Left lung (tissue), 10 donors: ENCODE data around the gene PSMA5. TPM values are rescaled to one million over a fixed set of nuclear protein-coding genes. Genes with fewer than 3 reads are reported as not detected.

Experiments used
- ATAC-seq: fragments of 200-7000 bp; cut with Tn5 transposase; one replicate; pipeline ENCODE4 v1.9.1; 2020; ENCODE audit warnings: moderate library complexity
- DNase-seq, 4 donors: peaks; one replicate each; pipeline ENCODE4 v3.0.0-alpha.2; 2013 to 2020
- H3K27ac ChIP-seq, 2 donors: fragments of 200-600 bp; sonication (generic) in 1 of 2; one replicate each; pipeline versions ENCODE4 v1.5.0 to v1.8.0; 2020 to 2021
- H3K27me3 ChIP-seq, 2 donors: fragments of 200-600 bp; sonication (generic) in 1 of 2; one replicate each; pipeline versions ENCODE4 v1.5.0 to v1.8.0; 2020 to 2021
- H3K36me3 ChIP-seq, 2 donors: fragments of 200-600 bp; sonication (generic) in 1 of 2; one replicate each; pipeline versions ENCODE4 v1.5.0 to v1.8.0; 2020 to 2021
- H3K4me1 ChIP-seq, 2 donors: fragments of 200-600 bp; one replicate each; pipeline ENCODE4 v1.8.0; 2021
- H3K4me3 ChIP-seq, 2 donors: fragments of 200-600 bp; sonication (generic) in 1 of 2; one replicate each; pipeline versions ENCODE4 v1.5.0 to v1.8.0; 2020 to 2021; ENCODE audit warnings: mild to moderate bottlenecking in 1 of 2
- H3K9me3 ChIP-seq, 2 donors: fragments of 200-600 bp; sonication (generic) in 1 of 2; one replicate each; pipeline versions ENCODE4 v1.5.0 to v1.8.0; 2020 to 2021
- intact Hi-C, 2 donors: fragments of 100-400 bp; cut with DNase I; formaldehyde crosslinking; loops; one replicate each; pipeline versions ENCODE4 v1.11.2 to v1.14.2; 2022
- polyA plus RNA-seq, 6 donors: library from polyadenylated mRNA; unstranded; fragments of 120-200 nt; gene quantifications; one replicate each; pipeline ENCODE4 v1.2.1, GENCODE V29; 2013; ENCODE audit not compliant: insufficient read length in 6 of 6
- total RNA-seq, 2 donors: library from RNA; stranded (reverse); fragmentation: NEBNext Ultra II Directional; extraction: Animal tissue kit (Norgen Biotek cat#: 25700); gene quantifications; one replicate each; pipeline ENCODE4 v1.2.1, GENCODE V29; 2021
- TF ChIP-seq, protein P1 (sequence below), 2 donors: fragments of 200-600 bp; sonication (generic) in 1 of 2; IDR thresholded peaks; one replicate each; pipeline versions ENCODE4 v1.5.0 to v1.8.0; 2021; ENCODE audit warnings: antibody characterized with exemption in 2 of 2
- donor health status: DM: no; HTN: yes; CAD: no.
- donor health status: DM: no; HTN: no; CAD: no.

PSMA5 gene
- total and polyA plus RNA-seq, 8 donors = 62.2 to 94.7 (median 88.3) TPM

GRCh38 chr1:109433322-109433721, 7.1 kb upstream of the PSMA5 start:
- no peak overlapping the region for H3K27ac ChIP-seq
- H3K4me3 ChIP-seq = no peak overlapping the region
- no peaks in the 10 kb centered on the region for H3K27me3 ChIP-seq
- H3K9me3 ChIP-seq = no peaks in the 10 kb centered on the region
- H3K4me1 ChIP-seq = no peaks in the 10 kb centered on the region
- no peaks in the 10 kb centered on the region for H3K36me3 ChIP-seq
- intact Hi-C loops = no loop called here
- TF ChIP-seq, protein P1, sequence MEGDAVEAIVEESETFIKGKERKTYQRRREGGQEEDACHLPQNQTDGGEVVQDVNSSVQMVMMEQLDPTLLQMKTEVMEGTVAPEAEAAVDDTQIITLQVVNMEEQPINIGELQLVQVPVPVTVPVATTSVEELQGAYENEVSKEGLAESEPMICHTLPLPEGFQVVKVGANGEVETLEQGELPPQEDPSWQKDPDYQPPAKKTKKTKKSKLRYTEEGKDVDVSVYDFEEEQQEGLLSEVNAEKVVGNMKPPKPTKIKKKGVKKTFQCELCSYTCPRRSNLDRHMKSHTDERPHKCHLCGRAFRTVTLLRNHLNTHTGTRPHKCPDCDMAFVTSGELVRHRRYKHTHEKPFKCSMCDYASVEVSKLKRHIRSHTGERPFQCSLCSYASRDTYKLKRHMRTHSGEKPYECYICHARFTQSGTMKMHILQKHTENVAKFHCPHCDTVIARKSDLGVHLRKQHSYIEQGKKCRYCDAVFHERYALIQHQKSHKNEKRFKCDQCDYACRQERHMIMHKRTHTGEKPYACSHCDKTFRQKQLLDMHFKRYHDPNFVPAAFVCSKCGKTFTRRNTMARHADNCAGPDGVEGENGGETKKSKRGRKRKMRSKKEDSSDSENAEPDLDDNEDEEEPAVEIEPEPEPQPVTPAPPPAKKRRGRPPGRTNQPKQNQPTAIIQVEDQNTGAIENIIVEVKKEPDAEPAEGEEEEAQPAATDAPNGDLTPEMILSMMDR (IDR thresholded peaks at IDR 0.05) = no peak
- no peak for ATAC-seq
- DNase-seq = no peak

GRCh38 chr1:109432336-109432735, 6.1 kb upstream of the PSMA5 start:
- H3K4me3 ChIP-seq = no peak overlapping the region
- no peaks in the 10 kb centered on the region for H3K9me3 ChIP-seq
- no peaks in the 10 kb centered on the region for H3K27me3 ChIP-seq
- H3K4me1 ChIP-seq = no peaks in the 10 kb centered on the region
- TF ChIP-seq, protein P1 (IDR thresholded peaks at IDR 0.05) = no peak
- intact Hi-C loops = no loop called here
- H3K27ac ChIP-seq = no peak overlapping the region
- DNase-seq (no peak), ATAC-seq (no peak)
- H3K36me3 ChIP-seq = no peaks in the 10 kb centered on the region

- H3K9me3 ChIP-seq = no peaks in the 10 kb centered on the region
- DNase-seq = peak in 1 of 4 donors; percentile 13
- H3K36me3 ChIP-seq = no peaks in the 10 kb centered on the region
- intact Hi-C loops = no loop called here
- no peaks in the 10 kb centered on the region for H3K27me3 ChIP-seq
- TF ChIP-seq, protein P1 (IDR thresholded peaks at IDR 0.05) = no peak
- no peak for ATAC-seq
- peak overlapping the region; percentile 78 to 96 for H3K4me3 ChIP-seq
- H3K4me1 ChIP-seq = peaks cover 14 to 27% of the 10 kb centered on the region in 2 donors
- H3K27ac ChIP-seq = peak overlapping the region; percentile 86 to 95
These were observed 871 bp upstream of the PSMA5 start for GRCh38 chr1:109427171-109427467.

- Histone ChIP-seq H3K9me3 (no peaks in the 10 kb centered on the region), H3K4me3 (peak overlapping the region; percentile 78 to 96), H3K4me1 (peaks cover 14 to 27% of the 10 kb centered on the region in 2 donors), H3K27ac (peak overlapping the region; percentile 74 to 95), H3K36me3 (peaks cover 0 to 14% of the 10 kb centered on the region in 2 donors), H3K27me3 (no peaks in the 10 kb centered on the region)
- TF ChIP-seq, protein P1 (IDR thresholded peaks at IDR 0.05) = no peak
- intact Hi-C loops = no loop called here
- ATAC-seq (peak; percentile 50), DNase-seq (peak in 3 of 4 donors; percentile 24 to 57 (median 24))
These were observed 612 bp downstream of the PSMA5 start for GRCh38 chr1:109425391-109426280.

- ATAC-seq (no peak), DNase-seq (no peak)
- no peak overlapping the region for H3K4me3 ChIP-seq
- H3K27ac ChIP-seq = no peak overlapping the region
- intact Hi-C loops = no loop called here
- H3K27me3 ChIP-seq = no peaks in the 10 kb centered on the region
- peaks cover 14 to 27% of the 10 kb centered on the region in 2 donors for H3K4me1 ChIP-seq
- no peaks in the 10 kb centered on the region for H3K9me3 ChIP-seq
- TF ChIP-seq, protein P1 (IDR thresholded peaks at IDR 0.05) = no peak
- peaks cover 3 to 35% of the 10 kb centered on the region in 2 donors for H3K36me3 ChIP-seq
These were observed 2.8 kb downstream of the PSMA5 start for GRCh38 chr1:109423498-109423897.
